Liver (tissue), 3 donors: ENCODE measurements around the gene TCFL5.

Experiments used
- CTCF ChIP-seq: fragments of 150-350 bp; IDR thresholded peaks from 2 replicates; pipeline ENCODE4 v1.5.1; 2017; ENCODE audit warnings: improper control_type of control experiment, low read depth, low read length; ENCODE audit not compliant: missing input control
- EGR1 ChIP-seq, 2 donors: IDR thresholded peaks; 2 replicates each; pipeline ENCODE4 v1.6.1; 2016 to 2018; ENCODE audit warnings: antibody characterized with exemption in 2 of 2, low read depth in 2 of 2
- GABPA ChIP-seq, 2 donors: IDR thresholded peaks in 1 of 2; conservative IDR thresholded peaks in 1 of 2; 2 replicates each; pipeline ENCODE4 v1.6.1; 2016; ENCODE audit warnings: antibody characterized with exemption in 2 of 2, mild to moderate bottlenecking in 1 of 2, moderate library complexity in 1 of 2
- MAX ChIP-seq: IDR thresholded peaks from 2 replicates; pipeline ENCODE4 v1.6.1; 2016; ENCODE audit warnings: antibody characterized with exemption
- RAD21 ChIP-seq, 2 donors: IDR thresholded peaks; 2 replicates each; pipeline ENCODE4 v1.6.1; 2016; ENCODE audit warnings: antibody characterized with exemption in 2 of 2, mild to moderate bottlenecking in 2 of 2
- REST ChIP-seq: IDR thresholded peaks from 2 replicates; pipeline ENCODE4 v1.6.1; 2016; ENCODE audit warnings: antibody characterized with exemption, mild to moderate bottlenecking
- TAF1 ChIP-seq: conservative IDR thresholded peaks from 2 replicates; pipeline ENCODE4 v1.6.1; 2016; ENCODE audit warnings: antibody characterized with exemption, mild to moderate bottlenecking
- YY1 ChIP-seq: IDR thresholded peaks from 2 replicates; pipeline ENCODE4 v1.6.1; 2016; ENCODE audit warnings: antibody characterized with exemption, mild to moderate bottlenecking
- TF ChIP-seq, protein P1 (sequence below): IDR thresholded peaks from 2 replicates; pipeline ENCODE4 v1.6.1; 2016; ENCODE audit warnings: antibody characterized with exemption
- donor health status: healthy.
- donor health status: healthy.

- TF ChIP-seq CTCF (no peak), RAD21 (IDR thresholded peaks at IDR 0.05) (no peak), EGR1 (IDR thresholded peaks at IDR 0.05; ENCODE audit: low read depth in 2 of 2) (no peak), REST (no peak), YY1 (no peak), MAX (no peak), TAF1 (no peak), GABPA (IDR thresholded peaks at IDR 0.05 in 1 of 2, conservative IDR thresholded peaks at IDR 0.05 in 1 of 2) (no peak)
- TF ChIP-seq, protein P1, sequence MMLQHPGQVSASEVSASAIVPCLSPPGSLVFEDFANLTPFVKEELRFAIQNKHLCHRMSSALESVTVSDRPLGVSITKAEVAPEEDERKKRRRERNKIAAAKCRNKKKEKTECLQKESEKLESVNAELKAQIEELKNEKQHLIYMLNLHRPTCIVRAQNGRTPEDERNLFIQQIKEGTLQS: no peak
These were observed 32.6 kb upstream of the TCFL5 start for GRCh38 chr20:62894261-62894660.
